ENCODE data around the gene SKAP1. TPM values are rescaled to one million over a fixed set of nuclear protein-coding genes. Genes with fewer than 3 reads are reported as not detected.

Gene SKAP1
- total RNA-seq, 6 experiments from 2014 or later: 4.5 to 51.0 (median 17.5) TPM

DNA sequence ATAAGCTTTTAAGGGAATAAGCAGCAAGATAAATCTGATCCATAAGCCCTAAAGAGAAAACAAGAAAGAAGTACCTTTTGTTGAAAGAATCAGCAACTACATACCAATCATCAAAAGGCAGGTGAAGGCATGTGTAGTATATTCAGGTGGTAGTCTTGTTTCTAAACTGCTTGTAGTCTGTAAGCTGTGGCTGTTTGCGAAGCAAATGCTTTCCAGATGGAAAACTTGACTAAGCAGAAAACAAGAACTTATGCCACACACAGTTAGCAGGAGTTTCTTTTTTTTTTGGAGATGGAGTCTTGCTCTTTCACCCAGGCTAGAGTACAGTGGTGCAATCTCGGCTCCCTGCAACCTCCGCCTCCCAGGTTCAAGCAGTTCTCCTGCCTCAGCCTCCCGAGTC is 334.4 kb downstream of the SKAP1 start:
- H3K4me3 ChIP-seq: no peak overlapping the region
- intact Hi-C loops (cut with DNase I): no loop called here
- DNase-seq (no peak), ATAC-seq (no peak)
- H3K9me3 ChIP-seq: no peaks in the 10 kb centered on the region
- no peaks in the 10 kb centered on the region for H3K27me3 ChIP-seq
- TF ChIP-seq POLR2A (IDR thresholded peaks at IDR 0.05): no peak
- TF ChIP-seq, protein P1, sequence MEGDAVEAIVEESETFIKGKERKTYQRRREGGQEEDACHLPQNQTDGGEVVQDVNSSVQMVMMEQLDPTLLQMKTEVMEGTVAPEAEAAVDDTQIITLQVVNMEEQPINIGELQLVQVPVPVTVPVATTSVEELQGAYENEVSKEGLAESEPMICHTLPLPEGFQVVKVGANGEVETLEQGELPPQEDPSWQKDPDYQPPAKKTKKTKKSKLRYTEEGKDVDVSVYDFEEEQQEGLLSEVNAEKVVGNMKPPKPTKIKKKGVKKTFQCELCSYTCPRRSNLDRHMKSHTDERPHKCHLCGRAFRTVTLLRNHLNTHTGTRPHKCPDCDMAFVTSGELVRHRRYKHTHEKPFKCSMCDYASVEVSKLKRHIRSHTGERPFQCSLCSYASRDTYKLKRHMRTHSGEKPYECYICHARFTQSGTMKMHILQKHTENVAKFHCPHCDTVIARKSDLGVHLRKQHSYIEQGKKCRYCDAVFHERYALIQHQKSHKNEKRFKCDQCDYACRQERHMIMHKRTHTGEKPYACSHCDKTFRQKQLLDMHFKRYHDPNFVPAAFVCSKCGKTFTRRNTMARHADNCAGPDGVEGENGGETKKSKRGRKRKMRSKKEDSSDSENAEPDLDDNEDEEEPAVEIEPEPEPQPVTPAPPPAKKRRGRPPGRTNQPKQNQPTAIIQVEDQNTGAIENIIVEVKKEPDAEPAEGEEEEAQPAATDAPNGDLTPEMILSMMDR (IDR thresholded peaks at IDR 0.05): no peak
- no peaks in the 10 kb centered on the region for H3K36me3 ChIP-seq
- H3K4me1 ChIP-seq: peaks cover 0 to 4% (median 0%) of the 10 kb centered on the region in 4 donors
- WGBS (ENCODE audit: insufficient coverage, low coverage, low lambda C conversion rate, missing lambda C conversion rate): 78% methylated on average over 4 of the region's 4 CpGs
- no peak overlapping the region for H3K27ac ChIP-seq

DNA sequence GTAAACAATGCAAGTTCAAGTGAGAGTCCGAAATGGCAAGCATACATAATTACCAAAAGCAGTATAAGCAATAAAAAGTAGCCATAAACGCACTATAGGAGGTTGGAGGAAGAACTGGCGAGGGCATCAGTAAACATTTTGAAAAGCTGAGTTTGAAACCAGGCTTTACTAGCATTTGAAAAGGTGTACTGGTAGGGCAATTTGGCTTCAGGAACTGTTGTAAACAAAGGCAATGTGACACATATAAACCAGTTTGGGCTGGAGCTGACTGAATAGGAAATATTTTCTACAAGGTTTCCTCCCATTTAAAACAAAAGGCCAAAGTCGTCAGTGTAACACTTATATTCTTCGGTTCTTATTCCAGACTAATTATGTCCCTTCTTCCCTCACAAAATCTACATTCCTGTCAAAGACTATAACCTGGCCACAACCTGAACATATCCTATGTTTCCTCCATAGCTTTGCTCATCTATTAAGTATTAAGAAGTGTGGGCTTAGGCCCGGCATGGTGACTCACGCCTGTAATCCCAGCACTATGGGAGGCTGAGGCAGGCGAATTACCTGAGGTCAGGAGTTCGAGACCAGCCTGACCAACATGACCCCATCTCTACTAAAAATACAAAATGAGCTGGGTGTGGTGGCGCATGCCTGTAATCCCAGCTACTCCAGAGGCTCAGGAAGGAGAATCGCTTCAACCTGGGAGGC is 336.5 kb downstream of the SKAP1 start:
- Histone ChIP-seq H3K36me3 (no peaks in the 10 kb centered on the region), H3K4me3 (no peak overlapping the region), H3K27ac (no peak overlapping the region), H3K4me1 (no peaks in the 10 kb centered on the region), H3K9me3 (no peaks in the 10 kb centered on the region), H3K27me3 (no peaks in the 10 kb centered on the region)
- DNase-seq (no peak), ATAC-seq (no peak)
- intact Hi-C loops (cut with DNase I): no loop called here
- WGBS (ENCODE audit: insufficient coverage, low coverage, low lambda C conversion rate, missing lambda C conversion rate): 87% methylated on average over 9 of the region's 11 CpGs
- no peak for TF ChIP-seq POLR2A (IDR thresholded peaks at IDR 0.05)
- TF ChIP-seq, protein P1 (IDR thresholded peaks at IDR 0.05): no peak

DNA sequence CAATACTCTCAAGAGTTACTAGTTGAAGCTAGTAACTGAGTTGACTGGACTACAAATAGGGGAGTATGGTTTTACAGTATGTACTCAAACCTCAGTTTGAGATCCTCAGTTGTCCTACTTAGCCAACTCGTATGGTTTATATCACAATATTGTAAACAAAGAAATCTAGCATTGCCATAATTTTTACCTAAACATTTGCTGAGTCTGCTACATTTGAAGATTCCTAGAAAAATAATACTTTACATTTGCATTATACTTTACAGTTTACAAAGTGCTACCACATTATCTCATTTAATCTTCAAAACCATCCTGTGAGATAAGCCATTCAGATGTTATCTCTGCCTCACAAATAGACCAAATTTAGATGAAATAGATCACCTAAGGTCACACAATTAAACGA is 345.1 kb downstream of the SKAP1 start:
- 46% methylated on average over 2 of the region's 2 CpGs for WGBS (ENCODE audit: insufficient coverage, low coverage, low lambda C conversion rate, missing lambda C conversion rate)
- no peak overlapping the region for H3K4me3 ChIP-seq
- no peak for DNase-seq
- intact Hi-C loops (cut with DNase I): loop anchor here in 1 of 2 donors (5.0 kb wide), 1 partner anchor 47 kb away; no protein-coding TSS in a partner anchor
- H3K9me3 ChIP-seq: no peaks in the 10 kb centered on the region
- TF ChIP-seq, protein P1 (IDR thresholded peaks at IDR 0.05): no peak
- TF ChIP-seq POLR2A (IDR thresholded peaks at IDR 0.05): no peak
- H3K4me1 ChIP-seq: peaks cover 0 to 12% (median 0%) of the 10 kb centered on the region in 4 donors
- no peak overlapping the region for H3K27ac ChIP-seq
- H3K27me3 ChIP-seq: no peaks in the 10 kb centered on the region
- no peaks in the 10 kb centered on the region for H3K36me3 ChIP-seq
- ATAC-seq: no peak

MicroRNAs within 50 kb of the gene (microRNA counts, 767-probe panel; counts per million panel counts)
- microRNA hsa-miR-1203: 237 counts per million

Small RNA genes lying within 50 kb of the gene (microRNA-seq; reads per million reads assigned to microRNA genes)
- 0 reads per million in 2 donors for gene MIR1203

Small RNA genes lying within 50 kb of the gene (small RNA-seq; reads per million reads assigned to genes)
- 0 reads per million in 2 experiments for gene MIR1203
- gene RF00012: 0 reads per million in 2 experiments
- gene RF00019: 0 reads per million in 2 experiments
- 0 reads per million in 2 experiments for gene RNU6-1152P
- 0 reads per million in 2 experiments for gene RNU6-1201P

Other genes with a start within 250 kb of the SKAP1 start
- gene HOXB1, start 100.8 kb upstream of the SKAP1 start, total RNA-seq: not detected
- 1 to 10 TPM; 1.1 to 1.9 (median 1.5) TPM for gene HOXB2, start 114.9 kb upstream of the SKAP1 start, total RNA-seq
- 1 to 10 TPM in 1 of 6 experiments, under 1 TPM in 5; 0.31 to 1.1 (median 0.68) TPM for gene HOXB4, start 148.1 kb upstream of the SKAP1 start, total RNA-seq
- gene HOXB3, start 160.0 kb upstream of the SKAP1 start, total RNA-seq: 1 to 10 TPM in 5 of 6 experiments, under 1 TPM in 1; 0.99 to 3.2 (median 2.6) TPM
- under 1 TPM in 5 of 6 experiments, not detected in 1; 0.11 to 0.29 (median 0.19) TPM for gene HOXB5, start 163.6 kb upstream of the SKAP1 start, total RNA-seq
- gene HOXB6, start 174.8 kb upstream of the SKAP1 start, total RNA-seq: under 1 TPM; 0.18 to 0.83 (median 0.56) TPM
- gene HOXB7, start 180.8 kb upstream of the SKAP1 start, total RNA-seq: under 1 TPM in 4 of 6 experiments, not detected in 2; 0.16 to 0.79 (median 0.30) TPM
- not detected for gene HOXB8, start 185.1 kb upstream of the SKAP1 start, total RNA-seq
- gene HOXB9, start 196.1 kb upstream of the SKAP1 start, total RNA-seq: not detected